Upper lobe of left lung (tissue), 4 donors: Measurements from ENCODE around the gene FAM171A1.

Source experiments
- EP300 ChIP-seq, 4 donors: sonication (generic); formaldehyde crosslinking; IDR thresholded peaks; one replicate each; pipeline ENCODE4 v1.5.1; 2017; ENCODE audit warnings: antibody characterized with exemption in 4 of 4, control low read depth in 2 of 4
- POLR2AphosphoS5 ChIP-seq, 2 donors: sonication (generic); formaldehyde crosslinking; IDR thresholded peaks; one replicate each; pipeline ENCODE4 v1.5.1; 2017; ENCODE audit warnings: antibody characterized with exemption in 2 of 2
- TF ChIP-seq, protein P1 (sequence below), 6 experiments: fragments of 450-650 bp in 4 of 6; fragments of 200-600 bp in 2 of 6; sonication (generic) in 2 of 6; IDR thresholded peaks; one replicate each; pipeline ENCODE4 v1.5.1; 2016 to 2019; ENCODE audit warnings: antibody characterized with exemption in 6 of 6

DNA sequence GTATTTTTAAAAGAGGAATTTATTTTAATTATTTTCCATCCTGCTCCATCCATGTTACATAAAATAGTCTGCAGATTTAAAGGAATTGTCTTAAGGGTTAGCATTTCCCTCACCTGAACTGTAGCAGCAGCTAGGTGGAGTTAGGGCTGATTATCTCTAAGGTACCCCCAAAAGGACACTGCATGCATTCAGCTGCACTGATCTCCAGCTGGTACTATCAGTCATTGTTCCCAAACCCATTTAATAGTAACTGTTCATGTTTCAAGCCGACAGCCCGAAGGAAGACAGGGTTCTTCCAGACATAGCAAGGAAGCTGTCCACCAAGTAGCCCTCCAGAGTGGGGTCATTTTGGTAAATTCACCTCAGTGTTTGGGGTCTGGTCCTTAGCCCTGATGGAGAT lies 48.7 kb downstream of the FAM171A1 start:
- TF ChIP-seq, protein P1, sequence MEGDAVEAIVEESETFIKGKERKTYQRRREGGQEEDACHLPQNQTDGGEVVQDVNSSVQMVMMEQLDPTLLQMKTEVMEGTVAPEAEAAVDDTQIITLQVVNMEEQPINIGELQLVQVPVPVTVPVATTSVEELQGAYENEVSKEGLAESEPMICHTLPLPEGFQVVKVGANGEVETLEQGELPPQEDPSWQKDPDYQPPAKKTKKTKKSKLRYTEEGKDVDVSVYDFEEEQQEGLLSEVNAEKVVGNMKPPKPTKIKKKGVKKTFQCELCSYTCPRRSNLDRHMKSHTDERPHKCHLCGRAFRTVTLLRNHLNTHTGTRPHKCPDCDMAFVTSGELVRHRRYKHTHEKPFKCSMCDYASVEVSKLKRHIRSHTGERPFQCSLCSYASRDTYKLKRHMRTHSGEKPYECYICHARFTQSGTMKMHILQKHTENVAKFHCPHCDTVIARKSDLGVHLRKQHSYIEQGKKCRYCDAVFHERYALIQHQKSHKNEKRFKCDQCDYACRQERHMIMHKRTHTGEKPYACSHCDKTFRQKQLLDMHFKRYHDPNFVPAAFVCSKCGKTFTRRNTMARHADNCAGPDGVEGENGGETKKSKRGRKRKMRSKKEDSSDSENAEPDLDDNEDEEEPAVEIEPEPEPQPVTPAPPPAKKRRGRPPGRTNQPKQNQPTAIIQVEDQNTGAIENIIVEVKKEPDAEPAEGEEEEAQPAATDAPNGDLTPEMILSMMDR (IDR thresholded peaks at IDR 0.05), result no peak
- no peak for TF ChIP-seq EP300 (IDR thresholded peaks at IDR 0.05)
- no peak for TF ChIP-seq POLR2AphosphoS5 (IDR thresholded peaks at IDR 0.05)
